HEK293 (cell line): Measurements from ENCODE around the gene PABPN1.

Source experiments
- CTCF ChIP-seq: fragments of 450-650 bp; formaldehyde crosslinking; IDR thresholded peaks from 2 replicates; pipeline ENCODE4 v1.5.1; 2016; ENCODE audit warnings: missing biosample characterization, missing genetic modification characterization
- SP7 ChIP-seq: fragments of 450-650 bp; formaldehyde crosslinking; IDR thresholded peaks from 2 replicates; pipeline ENCODE4 v1.5.1; 2016; ENCODE audit warnings: missing biosample characterization, missing genetic modification characterization
- YY1 ChIP-seq: fragments of 450-650 bp; formaldehyde crosslinking; IDR thresholded peaks from 2 replicates; pipeline ENCODE4 v1.5.1; 2018; ENCODE audit warnings: missing biosample characterization, missing genetic modification characterization
- ZEB2 ChIP-seq: fragments of 450-650 bp; formaldehyde crosslinking; IDR thresholded peaks from 2 replicates; pipeline ENCODE4 v1.5.1; 2016; ENCODE audit warnings: missing biosample characterization, missing genetic modification characterization
- ZNF248 ChIP-seq: fragments of 450-650 bp; formaldehyde crosslinking; IDR thresholded peaks from 2 replicates; pipeline ENCODE4 v1.5.1; 2017; ENCODE audit warnings: missing biosample characterization, missing genetic modification characterization
- ZNF335 ChIP-seq: fragments of 450-650 bp; formaldehyde crosslinking; conservative IDR thresholded peaks from 2 replicates; pipeline ENCODE4 v1.5.1; 2016; ENCODE audit warnings: missing biosample characterization, missing genetic modification characterization
- ZNF639 ChIP-seq: fragments of 450-650 bp; formaldehyde crosslinking; IDR thresholded peaks from 2 replicates; pipeline ENCODE4 v1.5.1; 2016; ENCODE audit warnings: missing biosample characterization, missing genetic modification characterization
- ZNF660 ChIP-seq: fragments of 450-650 bp; IDR thresholded peaks from 2 replicates; pipeline ENCODE4 v1.5.1; 2018; ENCODE audit warnings: missing biosample characterization, mild to moderate bottlenecking, missing genetic modification characterization
- ZNF776 ChIP-seq: fragments of 450-650 bp; formaldehyde crosslinking; IDR thresholded peaks from 2 replicates; pipeline ENCODE4 v1.5.0; 2017; ENCODE audit warnings: missing biosample characterization, missing genetic modification characterization, borderline replicate concordance

GRCh38 chr14:23371865-23372264 is 50.6 kb downstream of the PABPN1 start:
- TF ChIP-seq ZNF248 (no peak), ZEB2 (no peak), CTCF (tag by site-specific recombination) (no peak), YY1 (tag by site-specific recombination) (no peak), SP7 (tag by site-specific recombination) (no peak), ZNF776 (tag by site-specific recombination) (no peak), ZNF335 (tag by site-specific recombination) (no peak), ZNF660 (tag by site-specific recombination) (no peak), ZNF639 (no peak)
